ENCODE data around the gene ARHGAP24.

DNA sequence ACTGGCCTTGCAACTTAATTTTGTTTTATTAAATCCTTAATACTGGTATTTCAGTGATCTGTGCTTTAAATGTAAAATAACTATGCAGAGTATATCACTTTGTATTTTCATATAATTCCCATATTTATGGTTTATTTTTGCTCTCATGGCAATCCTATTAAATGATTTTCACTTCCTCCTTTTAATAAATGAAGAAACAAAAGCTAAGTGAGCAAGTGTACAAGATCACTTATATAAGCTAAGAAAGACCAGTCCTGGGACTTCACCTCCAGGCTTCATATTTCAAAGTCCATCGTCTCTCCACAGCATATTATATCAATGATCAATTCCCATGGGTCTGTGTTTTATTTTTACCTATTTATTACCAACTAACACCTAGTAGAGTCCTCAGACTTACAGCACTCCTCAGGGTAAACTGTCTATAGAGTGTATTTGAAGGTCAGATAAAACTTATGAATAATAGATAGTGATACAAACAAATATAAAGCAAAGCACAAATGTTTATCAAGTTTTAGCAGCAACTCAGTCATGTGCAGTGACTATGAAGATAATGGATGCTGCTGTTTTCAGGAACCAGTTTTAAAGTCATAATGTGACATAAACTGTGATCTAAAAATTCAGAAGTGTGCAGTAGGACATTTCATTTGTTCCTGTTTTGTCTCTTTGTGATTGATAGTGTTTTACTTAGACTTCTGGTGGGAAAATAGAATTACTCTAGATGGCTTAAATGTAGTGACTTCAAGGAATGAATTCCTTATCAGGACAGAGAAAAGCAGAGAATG is 56.8 kb downstream of the ARHGAP24 start:
- TF ChIP-seq, protein P1, sequence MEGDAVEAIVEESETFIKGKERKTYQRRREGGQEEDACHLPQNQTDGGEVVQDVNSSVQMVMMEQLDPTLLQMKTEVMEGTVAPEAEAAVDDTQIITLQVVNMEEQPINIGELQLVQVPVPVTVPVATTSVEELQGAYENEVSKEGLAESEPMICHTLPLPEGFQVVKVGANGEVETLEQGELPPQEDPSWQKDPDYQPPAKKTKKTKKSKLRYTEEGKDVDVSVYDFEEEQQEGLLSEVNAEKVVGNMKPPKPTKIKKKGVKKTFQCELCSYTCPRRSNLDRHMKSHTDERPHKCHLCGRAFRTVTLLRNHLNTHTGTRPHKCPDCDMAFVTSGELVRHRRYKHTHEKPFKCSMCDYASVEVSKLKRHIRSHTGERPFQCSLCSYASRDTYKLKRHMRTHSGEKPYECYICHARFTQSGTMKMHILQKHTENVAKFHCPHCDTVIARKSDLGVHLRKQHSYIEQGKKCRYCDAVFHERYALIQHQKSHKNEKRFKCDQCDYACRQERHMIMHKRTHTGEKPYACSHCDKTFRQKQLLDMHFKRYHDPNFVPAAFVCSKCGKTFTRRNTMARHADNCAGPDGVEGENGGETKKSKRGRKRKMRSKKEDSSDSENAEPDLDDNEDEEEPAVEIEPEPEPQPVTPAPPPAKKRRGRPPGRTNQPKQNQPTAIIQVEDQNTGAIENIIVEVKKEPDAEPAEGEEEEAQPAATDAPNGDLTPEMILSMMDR (IDR thresholded peaks at IDR 0.05 in 2 of 3, conservative IDR thresholded peaks at IDR 0.05 in 1 of 3; ENCODE audit: control insufficient read depth in 2 of 3, extremely low read depth in 1 of 3, insufficient read depth in 1 of 3, low read depth in 3 of 3, low read length in 3 of 3), result no peak
- TF ChIP-seq POLR2AphosphoS5 (IDR thresholded peaks at IDR 0.05; ENCODE audit: low read length), result no peak
- TF ChIP-seq TAF1 (IDR thresholded peaks at IDR 0.05; ENCODE audit: borderline replicate concordance, low read depth, low read length), result no peak
- TF ChIP-seq TCF12 (IDR thresholded peaks at IDR 0.05; ENCODE audit: low read depth, low read length), result no peak
- TF ChIP-seq, protein P2, sequence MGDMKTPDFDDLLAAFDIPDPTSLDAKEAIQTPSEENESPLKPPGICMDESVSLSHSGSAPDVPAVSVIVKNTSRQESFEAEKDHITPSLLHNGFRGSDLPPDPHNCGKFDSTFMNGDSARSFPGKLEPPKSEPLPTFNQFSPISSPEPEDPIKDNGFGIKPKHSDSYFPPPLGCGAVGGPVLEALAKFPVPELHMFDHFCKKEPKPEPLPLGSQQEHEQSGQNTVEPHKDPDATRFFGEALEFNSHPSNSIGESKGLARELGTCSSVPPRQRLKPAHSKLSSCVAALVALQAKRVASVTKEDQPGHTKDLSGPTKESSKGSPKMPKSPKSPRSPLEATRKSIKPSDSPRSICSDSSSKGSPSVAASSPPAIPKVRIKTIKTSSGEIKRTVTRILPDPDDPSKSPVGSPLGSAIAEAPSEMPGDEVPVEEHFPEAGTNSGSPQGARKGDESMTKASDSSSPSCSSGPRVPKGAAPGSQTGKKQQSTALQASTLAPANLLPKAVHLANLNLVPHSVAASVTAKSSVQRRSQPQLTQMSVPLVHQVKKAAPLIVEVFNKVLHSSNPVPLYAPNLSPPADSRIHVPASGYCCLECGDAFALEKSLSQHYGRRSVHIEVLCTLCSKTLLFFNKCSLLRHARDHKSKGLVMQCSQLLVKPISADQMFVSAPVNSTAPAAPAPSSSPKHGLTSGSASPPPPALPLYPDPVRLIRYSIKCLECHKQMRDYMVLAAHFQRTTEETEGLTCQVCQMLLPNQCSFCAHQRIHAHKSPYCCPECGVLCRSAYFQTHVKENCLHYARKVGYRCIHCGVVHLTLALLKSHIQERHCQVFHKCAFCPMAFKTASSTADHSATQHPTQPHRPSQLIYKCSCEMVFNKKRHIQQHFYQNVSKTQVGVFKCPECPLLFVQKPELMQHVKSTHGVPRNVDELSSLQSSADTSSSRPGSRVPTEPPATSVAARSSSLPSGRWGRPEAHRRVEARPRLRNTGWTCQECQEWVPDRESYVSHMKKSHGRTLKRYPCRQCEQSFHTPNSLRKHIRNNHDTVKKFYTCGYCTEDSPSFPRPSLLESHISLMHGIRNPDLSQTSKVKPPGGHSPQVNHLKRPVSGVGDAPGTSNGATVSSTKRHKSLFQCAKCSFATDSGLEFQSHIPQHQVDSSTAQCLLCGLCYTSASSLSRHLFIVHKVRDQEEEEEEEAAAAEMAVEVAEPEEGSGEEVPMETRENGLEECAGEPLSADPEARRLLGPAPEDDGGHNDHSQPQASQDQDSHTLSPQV (IDR thresholded peaks at IDR 0.05), result no peak
- TF ChIP-seq TBL1XR1 (IDR thresholded peaks at IDR 0.05; ENCODE audit: low read depth, low read length), result no peak
- TF ChIP-seq, protein P3, sequence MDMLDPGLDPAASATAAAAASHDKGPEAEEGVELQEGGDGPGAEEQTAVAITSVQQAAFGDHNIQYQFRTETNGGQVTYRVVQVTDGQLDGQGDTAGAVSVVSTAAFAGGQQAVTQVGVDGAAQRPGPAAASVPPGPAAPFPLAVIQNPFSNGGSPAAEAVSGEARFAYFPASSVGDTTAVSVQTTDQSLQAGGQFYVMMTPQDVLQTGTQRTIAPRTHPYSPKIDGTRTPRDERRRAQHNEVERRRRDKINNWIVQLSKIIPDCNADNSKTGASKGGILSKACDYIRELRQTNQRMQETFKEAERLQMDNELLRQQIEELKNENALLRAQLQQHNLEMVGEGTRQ (IDR thresholded peaks at IDR 0.05; ENCODE audit: borderline replicate concordance, low read depth, low read length), result no peak
- TF ChIP-seq EZH2 (IDR thresholded peaks at IDR 0.05; ENCODE audit: borderline replicate concordance, control insufficient read depth, low read depth, low read length), result no peak
- TF ChIP-seq EGR1 (IDR thresholded peaks at IDR 0.05; ENCODE audit: borderline replicate concordance in 1 of 2, low read depth in 2 of 2, low read length in 2 of 2), result no peak
- TF ChIP-seq, protein P4, sequence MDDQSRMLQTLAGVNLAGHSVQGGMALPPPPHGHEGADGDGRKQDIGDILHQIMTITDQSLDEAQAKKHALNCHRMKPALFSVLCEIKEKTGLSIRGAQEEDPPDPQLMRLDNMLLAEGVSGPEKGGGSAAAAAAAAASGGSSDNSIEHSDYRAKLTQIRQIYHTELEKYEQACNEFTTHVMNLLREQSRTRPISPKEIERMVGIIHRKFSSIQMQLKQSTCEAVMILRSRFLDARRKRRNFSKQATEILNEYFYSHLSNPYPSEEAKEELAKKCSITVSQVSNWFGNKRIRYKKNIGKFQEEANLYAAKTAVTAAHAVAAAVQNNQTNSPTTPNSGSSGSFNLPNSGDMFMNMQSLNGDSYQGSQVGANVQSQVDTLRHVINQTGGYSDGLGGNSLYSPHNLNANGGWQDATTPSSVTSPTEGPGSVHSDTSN (IDR thresholded peaks at IDR 0.05; ENCODE audit: insufficient replicate concordance, low read depth, low read length), result no peak
- no peak for TF ChIP-seq POLR2A (IDR thresholded peaks at IDR 0.05; ENCODE audit: low read depth, low read length)
- no peak for TF ChIP-seq MXI1 (IDR thresholded peaks at IDR 0.05; ENCODE audit: low read depth, low read length)
